Measurements from ENCODE around the gene SLC43A1.

DNA sequence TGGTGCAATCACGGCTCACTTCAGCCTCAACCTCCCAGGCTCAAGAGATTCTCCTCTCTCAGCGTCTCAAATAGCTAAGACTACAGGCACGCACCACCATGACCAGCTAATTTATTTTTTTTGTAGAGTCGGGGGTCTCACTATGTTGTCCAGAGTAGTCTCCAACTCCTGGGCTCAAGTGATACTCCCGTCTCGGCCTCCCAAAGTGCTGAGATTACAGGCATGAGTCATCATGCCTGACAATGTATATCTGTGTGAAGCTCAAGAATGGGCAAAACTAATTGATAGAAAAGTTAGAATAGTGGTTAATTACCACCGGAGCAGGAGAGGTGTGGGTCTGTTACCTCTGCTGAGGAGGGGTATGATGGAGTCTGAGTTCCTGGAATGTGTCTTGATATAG, 79.5 kb downstream of the SLC43A1 start:
- TF ChIP-seq, protein P1, sequence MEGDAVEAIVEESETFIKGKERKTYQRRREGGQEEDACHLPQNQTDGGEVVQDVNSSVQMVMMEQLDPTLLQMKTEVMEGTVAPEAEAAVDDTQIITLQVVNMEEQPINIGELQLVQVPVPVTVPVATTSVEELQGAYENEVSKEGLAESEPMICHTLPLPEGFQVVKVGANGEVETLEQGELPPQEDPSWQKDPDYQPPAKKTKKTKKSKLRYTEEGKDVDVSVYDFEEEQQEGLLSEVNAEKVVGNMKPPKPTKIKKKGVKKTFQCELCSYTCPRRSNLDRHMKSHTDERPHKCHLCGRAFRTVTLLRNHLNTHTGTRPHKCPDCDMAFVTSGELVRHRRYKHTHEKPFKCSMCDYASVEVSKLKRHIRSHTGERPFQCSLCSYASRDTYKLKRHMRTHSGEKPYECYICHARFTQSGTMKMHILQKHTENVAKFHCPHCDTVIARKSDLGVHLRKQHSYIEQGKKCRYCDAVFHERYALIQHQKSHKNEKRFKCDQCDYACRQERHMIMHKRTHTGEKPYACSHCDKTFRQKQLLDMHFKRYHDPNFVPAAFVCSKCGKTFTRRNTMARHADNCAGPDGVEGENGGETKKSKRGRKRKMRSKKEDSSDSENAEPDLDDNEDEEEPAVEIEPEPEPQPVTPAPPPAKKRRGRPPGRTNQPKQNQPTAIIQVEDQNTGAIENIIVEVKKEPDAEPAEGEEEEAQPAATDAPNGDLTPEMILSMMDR (IDR thresholded peaks at IDR 0.05): no peak
- TF ChIP-seq POLR2AphosphoS5 (IDR thresholded peaks at IDR 0.05) (no peak), EP300 (IDR thresholded peaks at IDR 0.05) (no peak)

All from sigmoid colon (tissue), 4 donors.